Sigmoid colon (tissue), 7 donors: Measurements from ENCODE around the gene NPTN. TPM values are rescaled to one million over a fixed set of nuclear protein-coding genes. Genes with fewer than 3 reads are reported as not detected.
A peak's percentile ranks its signal among the peaks of the same experiment; 100 is the strongest.
"Not testable (repeated sequence)": the region's sequence is repeated elsewhere in the genome, so short reads cannot be mapped to it uniquely, and the experiment has no call there.

Experiments
- DNase-seq: peaks from one replicate; pipeline ENCODE4 v3.0.0-alpha.2; 2019
- H3K27ac ChIP-seq, 4 donors: fragments of 200-600 bp; sonication (generic); one replicate each; pipeline ENCODE4 v1.5.1; 2016 to 2019; ENCODE audit warnings: mild to moderate bottlenecking in 1 of 4
- H3K27me3 ChIP-seq, 3 donors: fragments of 200-600 bp; sonication (generic); one replicate each; pipeline ENCODE4 v1.5.1; 2019; ENCODE audit warnings: mild to moderate bottlenecking in 1 of 3
- H3K36me3 ChIP-seq, 4 donors: fragments of 200-600 bp; sonication (generic); one replicate each; pipeline ENCODE4 v1.5.1; 2016 to 2019
- H3K4me1 ChIP-seq, 4 donors: fragments of 200-600 bp; sonication (generic); one replicate each; pipeline ENCODE4 v1.5.1; 2017 to 2019
- H3K4me3 ChIP-seq, 4 donors: fragments of 200-600 bp; sonication (generic); one replicate each; pipeline ENCODE4 v1.5.1; 2017 to 2019; ENCODE audit warnings: mild to moderate bottlenecking in 2 of 4, moderate library complexity in 1 of 4
- H3K9me3 ChIP-seq, 4 donors: fragments of 200-600 bp in 3 of 4; sonication (generic) in 3 of 4; one replicate each; pipeline versions ENCODE4 v1.5.1 to v1.6.1; 2013 to 2019
- CTCF ChIP-seq, 4 experiments: fragments of 450-650 bp in 3 of 4; fragments of 200-600 bp in 1 of 4; IDR thresholded peaks; one replicate each; pipeline ENCODE4 v1.5.1; 2016 to 2019; ENCODE audit warnings: antibody characterized with exemption in 4 of 4, mild to moderate bottlenecking in 3 of 4, moderate library complexity in 2 of 4
- EP300 ChIP-seq, 4 donors: sonication (generic); formaldehyde crosslinking; IDR thresholded peaks; one replicate each; pipeline ENCODE4 v1.6.1; 2017; ENCODE audit warnings: antibody characterized with exemption in 4 of 4
- POLR2A ChIP-seq, 2 donors: fragments of 450-650 bp; IDR thresholded peaks; one replicate each; pipeline ENCODE4 v1.6.1; 2016; ENCODE audit warnings: antibody characterized with exemption in 2 of 2, mild to moderate bottlenecking in 2 of 2, moderate library complexity in 2 of 2
- POLR2AphosphoS5 ChIP-seq, 4 donors: sonication (generic); formaldehyde crosslinking; IDR thresholded peaks; one replicate each; pipeline ENCODE4 v1.6.1; 2017; ENCODE audit warnings: antibody characterized with exemption in 4 of 4
- WGBS, 2 donors: extraction: QIAGEN DNeasy Blood & Tissue Kit; methylation state at CpG; one replicate each; pipeline ENCODE4 v1.1.7; 2013; 5-methylcytosine and 5-hydroxymethylcytosine counted together
- intact Hi-C: fragments of 100-400 bp; cut with DNase I; formaldehyde crosslinking; loops from one replicate; pipeline ENCODE4 v1.15.1; 2023
- polyA plus RNA-seq, 3 donors: library from polyadenylated mRNA; stranded (reverse); fragments of 200-250 nt; gene quantifications; one replicate each; pipeline ENCODE4 v1.2.3, GENCODE V29; 2013
- total RNA-seq, 4 donors: library from RNA; depleted of rRNA; stranded (reverse); fragments of >200 nt; gene quantifications; one replicate each; pipeline ENCODE4 v1.1.0, GENCODE V29; 2016
- donor health status: healthy with polysubstance abuse.
- donor health status: Bipolar disorder and iron deficiency.
- donor health status: healthy.

Gene NPTN
- total and polyA plus RNA-seq, 7 donors: 40.8 to 320 (median 216) TPM

- H3K9me3 ChIP-seq: no peaks in the 10 kb centered on the region
- TF ChIP-seq POLR2A (IDR thresholded peaks at IDR 0.05) (no peak), CTCF (IDR thresholded peaks at IDR 0.05) (peak in 2 of 4 experiments; percentile 23 to 54)
- no peak for DNase-seq
- H3K4me1 ChIP-seq: peaks cover 0 to 20% (median 13%) of the 10 kb centered on the region in 4 donors
- no peak overlapping the region for H3K4me3 ChIP-seq
- peak overlapping the region in 1 of 4 donors; percentile 21 for H3K27ac ChIP-seq
- H3K36me3 ChIP-seq: peaks cover 13 to 88% (median 42%) of the 10 kb centered on the region in 4 donors
- WGBS, 2 donors: 47 to 70% methylated on average over 2 of the region's 2 CpGs
- intact Hi-C loops: loop anchor here (2.0 to 5.0 kb wide), 2 partner anchors 76 to 137 kb away; no protein-coding TSS in a partner anchor
- H3K27me3 ChIP-seq: no peaks in the 10 kb centered on the region
Observed at GRCh38 chr15:73560501-73561117, 72.6 kb downstream of the NPTN start.

GRCh38 chr15:73558529-73558928 is 74.7 kb downstream of the NPTN start:
- Histone ChIP-seq H3K36me3 (peaks cover 13 to 87% (median 46%) of the 10 kb centered on the region in 4 donors), H3K4me1 (peaks cover 0 to 1% (median 0%) of the 10 kb centered on the region in 4 donors), H3K27ac (no peak overlapping the region), H3K9me3 (no peaks in the 10 kb centered on the region), H3K27me3 (no peaks in the 10 kb centered on the region), H3K4me3 (no peak overlapping the region)
- DNase-seq: no peak
- intact Hi-C loops: no loop called here
- WGBS, 2 donors: 84 to 92% methylated on average over 1 of the region's 1 CpG
- no peak for TF ChIP-seq EP300 (IDR thresholded peaks at IDR 0.05)
- TF ChIP-seq POLR2A (IDR thresholded peaks at IDR 0.05): no peak
- no peak for TF ChIP-seq POLR2AphosphoS5 (IDR thresholded peaks at IDR 0.05)
- TF ChIP-seq CTCF (IDR thresholded peaks at IDR 0.05): no peak

GRCh38 chr15:73555080-73555479 is 78.1 kb downstream of the NPTN start:
- intact Hi-C loops: no loop called here
- no peak overlapping the region for H3K4me3 ChIP-seq
- no peak for TF ChIP-seq CTCF (IDR thresholded peaks at IDR 0.05)
- TF ChIP-seq POLR2A (IDR thresholded peaks at IDR 0.05): no peak
- no peaks in the 10 kb centered on the region for H3K9me3 ChIP-seq
- no peak overlapping the region for H3K27ac ChIP-seq
- H3K4me1 ChIP-seq: no peaks in the 10 kb centered on the region
- DNase-seq: no peak
- H3K36me3 ChIP-seq: peaks cover 6 to 59% (median 31%) of the 10 kb centered on the region in 4 donors
- WGBS, 2 donors: 91 to 96% methylated on average over 4 of the region's 4 CpGs
- no peaks in the 10 kb centered on the region for H3K27me3 ChIP-seq

GRCh38 chr15:73550190-73550589 is 83.0 kb downstream of the NPTN start:
- Histone ChIP-seq H3K4me3 (no peak overlapping the region), H3K27ac (no peak overlapping the region), H3K27me3 (no peaks in the 10 kb centered on the region), H3K9me3 (no peaks in the 10 kb centered on the region), H3K36me3 (peaks cover 0 to 13% (median 5%) of the 10 kb centered on the region in 4 donors), H3K4me1 (no peaks in the 10 kb centered on the region)
- TF ChIP-seq EP300 (IDR thresholded peaks at IDR 0.05): no peak
- TF ChIP-seq POLR2AphosphoS5 (IDR thresholded peaks at IDR 0.05): no peak
- TF ChIP-seq CTCF (IDR thresholded peaks at IDR 0.05): no peak
- TF ChIP-seq POLR2A (IDR thresholded peaks at IDR 0.05): no peak
- no peak for DNase-seq
- intact Hi-C loops: no loop called here

- H3K4me3 ChIP-seq, DNase-seq, H3K27ac ChIP-seq, H3K4me1 ChIP-seq, H3K9me3 ChIP-seq, intact Hi-C loops, H3K27me3 ChIP-seq: not testable (repeated sequence)
- peaks cover 0 to 16% (median 4%) of the 10 kb centered on the region in 4 donors for H3K36me3 ChIP-seq
- WGBS, 2 donors: 91 to 96% methylated on average over 3 of the region's 3 CpGs
Observed at GRCh38 chr15:73548925-73549324, 84.3 kb downstream of the NPTN start.
